HS-27A (cell line): ENCODE data around the gene FAM118B.
A peak's percentile ranks its signal among the peaks of the same experiment; 100 is the strongest.
"Not testable (repeated sequence)": the region's sequence is repeated elsewhere in the genome, so short reads cannot be mapped to it uniquely, and the experiment has no call there.

Experiments
- DNase-seq: peaks from one replicate; pipeline ENCODE4 v3.0.0-alpha.2; 2012; ENCODE audit warnings: low read depth, missing footprints

The FAM118B gene

DNA sequence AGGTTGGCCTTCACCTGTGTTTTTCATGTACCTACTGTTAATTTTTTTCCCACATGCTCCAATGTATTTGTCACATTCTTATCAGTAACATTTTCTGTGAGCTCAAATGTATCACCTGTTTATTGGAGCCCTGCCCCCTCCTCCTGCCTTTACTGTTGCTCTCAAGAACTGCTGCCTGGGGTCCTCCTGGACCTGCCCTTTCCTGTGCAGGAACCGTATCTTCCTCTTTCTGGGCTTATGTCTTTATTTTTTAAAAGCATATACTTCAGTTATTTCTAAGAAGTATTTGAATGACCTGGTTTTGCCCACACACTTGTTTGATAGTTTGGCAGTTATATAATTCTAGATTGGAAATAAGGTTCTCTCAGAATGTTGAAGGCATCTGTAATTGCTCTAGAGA lies 5.9 kb downstream of the FAM118B start:
- DNase-seq, result no peak

DNA sequence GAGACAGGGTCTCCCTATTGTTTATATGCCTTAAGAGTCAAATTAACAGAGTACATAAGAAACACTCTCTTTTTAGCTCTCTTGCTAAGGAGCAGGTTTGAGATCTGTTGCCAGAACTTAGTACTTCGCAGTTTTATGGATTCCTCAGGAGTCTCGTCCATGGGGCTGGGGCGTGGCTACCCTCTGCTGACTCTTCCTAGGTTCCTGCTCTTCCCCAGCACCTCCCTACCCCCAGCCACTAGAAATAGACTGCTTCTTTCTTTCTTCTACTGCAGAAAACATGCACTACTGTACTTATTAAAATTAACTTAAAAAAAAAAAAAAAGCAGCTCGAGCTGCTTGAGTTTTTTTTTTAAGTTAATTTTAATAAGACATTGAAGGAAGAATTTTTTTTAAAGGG lies 8.0 kb downstream of the FAM118B start:
- DNase-seq, result no peak

DNA sequence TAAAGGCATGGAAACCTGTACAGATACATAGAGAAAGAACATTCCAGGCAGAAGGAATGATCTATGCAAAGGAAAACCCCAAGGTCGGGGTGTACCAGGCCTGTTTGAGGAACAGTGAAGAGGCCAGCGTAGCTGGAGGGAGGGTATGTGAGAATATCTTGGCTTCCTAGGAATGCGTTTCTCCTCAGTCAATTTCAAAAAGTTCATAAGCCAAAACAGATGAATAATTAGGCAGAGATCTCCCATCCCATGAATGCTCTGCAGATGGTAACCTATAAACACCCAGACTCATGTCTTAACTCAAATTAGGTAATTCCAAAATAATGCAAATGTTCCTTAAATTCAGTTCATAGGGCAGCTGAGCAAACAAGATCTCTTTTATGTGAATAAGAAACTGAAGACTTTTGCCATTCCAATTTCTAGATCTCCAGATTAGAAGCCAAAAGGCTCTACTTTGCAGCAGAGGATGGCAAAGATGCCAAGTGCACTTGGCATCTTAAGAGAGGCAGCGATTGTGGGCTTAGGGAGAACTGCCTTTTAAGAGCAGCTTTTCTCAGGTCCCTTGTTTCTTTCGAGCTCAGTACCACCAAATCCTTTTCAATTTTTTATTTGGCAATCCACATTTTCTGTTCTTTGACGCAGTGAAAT lies 13.2 kb downstream of the FAM118B start:
- no peak for DNase-seq

DNA sequence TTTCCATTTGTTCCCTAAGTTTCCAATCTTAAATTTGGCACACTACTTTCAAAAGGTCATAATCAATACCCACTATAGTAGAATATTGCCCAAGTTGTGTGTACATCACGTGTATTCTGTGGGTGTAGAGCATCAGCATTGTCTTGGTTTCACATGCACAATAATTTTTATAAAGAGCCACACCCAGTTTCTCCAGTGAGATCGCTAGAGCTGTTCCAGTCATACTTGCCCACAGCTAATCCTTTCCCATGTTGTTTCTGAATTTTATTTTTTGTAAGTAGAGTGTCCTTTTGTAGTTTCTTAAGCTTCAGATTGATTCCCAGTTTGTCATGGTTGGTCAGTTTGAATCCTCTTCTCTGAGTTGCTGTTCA lies 13.7 kb downstream of the FAM118B start:
- DNase-seq, result no peak

DNA sequence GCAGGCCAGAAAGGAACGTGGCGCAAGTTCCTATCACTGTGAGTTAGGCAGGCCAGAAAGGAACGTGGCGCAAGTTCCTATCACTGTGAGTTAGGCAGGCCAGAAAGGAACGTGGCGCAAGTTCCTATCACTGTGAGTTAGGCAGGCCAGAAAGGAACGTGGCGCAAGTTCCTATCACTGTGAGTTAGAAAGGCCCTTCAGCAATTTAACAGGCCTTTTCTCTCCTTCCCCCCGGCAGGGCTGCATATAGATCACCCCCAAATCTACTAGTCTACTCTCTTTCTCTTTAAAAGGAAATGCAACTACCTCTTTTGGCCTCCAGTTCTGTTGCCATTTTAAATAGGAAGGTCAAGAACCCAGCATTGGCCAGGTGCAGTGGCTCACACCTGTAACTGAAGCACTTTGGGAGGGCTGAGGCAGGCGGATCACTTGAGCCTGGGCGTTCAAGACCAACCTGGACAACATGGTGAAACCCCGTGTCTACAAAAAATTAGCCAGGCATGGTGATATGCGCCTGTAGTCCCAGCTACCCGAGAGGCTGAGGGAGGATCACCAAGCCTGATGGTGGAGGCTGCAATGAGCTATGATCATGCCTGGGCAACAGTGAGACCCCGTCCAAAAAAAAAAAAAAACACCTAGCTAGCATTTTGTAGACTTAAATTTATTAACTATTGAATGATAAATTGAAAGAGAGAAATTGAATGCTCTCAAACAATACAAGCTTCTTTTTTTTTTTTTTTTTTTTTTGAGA lies 14.9 kb downstream of the FAM118B start:
- DNase-seq, result no peak

DNA sequence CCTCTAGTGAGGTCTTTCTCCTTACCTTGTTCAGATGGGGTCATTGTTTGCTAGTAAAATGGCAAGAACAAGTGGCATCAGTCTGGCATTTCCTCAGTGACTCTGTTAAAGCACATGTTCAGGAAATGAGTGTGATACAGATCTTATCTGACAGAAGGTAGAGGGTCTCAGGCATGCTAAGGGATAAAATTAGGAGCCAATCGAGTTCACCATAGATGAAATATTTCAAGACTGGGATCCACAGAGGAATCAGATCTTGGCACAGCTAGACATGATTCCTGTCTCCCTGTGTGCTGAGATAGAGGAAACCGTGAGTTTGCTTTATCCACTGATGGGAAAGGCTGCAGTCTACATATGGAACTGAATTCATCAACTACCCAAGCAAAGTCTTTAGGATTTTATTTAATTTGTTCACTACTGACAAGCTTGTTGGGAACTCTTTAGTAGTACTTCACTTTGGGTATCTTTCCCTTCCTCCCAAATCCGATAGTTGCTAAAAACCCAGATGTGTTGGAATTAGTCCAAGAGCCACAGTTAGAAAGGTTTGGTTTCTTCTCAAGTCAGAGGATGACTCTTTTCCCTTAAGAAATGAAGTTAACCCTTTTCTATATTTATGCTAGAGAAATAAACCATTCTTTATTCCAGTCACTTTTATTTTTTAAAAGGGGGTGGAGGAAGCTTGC lies 18.4 kb downstream of the FAM118B start:
- no peak for DNase-seq

DNA sequence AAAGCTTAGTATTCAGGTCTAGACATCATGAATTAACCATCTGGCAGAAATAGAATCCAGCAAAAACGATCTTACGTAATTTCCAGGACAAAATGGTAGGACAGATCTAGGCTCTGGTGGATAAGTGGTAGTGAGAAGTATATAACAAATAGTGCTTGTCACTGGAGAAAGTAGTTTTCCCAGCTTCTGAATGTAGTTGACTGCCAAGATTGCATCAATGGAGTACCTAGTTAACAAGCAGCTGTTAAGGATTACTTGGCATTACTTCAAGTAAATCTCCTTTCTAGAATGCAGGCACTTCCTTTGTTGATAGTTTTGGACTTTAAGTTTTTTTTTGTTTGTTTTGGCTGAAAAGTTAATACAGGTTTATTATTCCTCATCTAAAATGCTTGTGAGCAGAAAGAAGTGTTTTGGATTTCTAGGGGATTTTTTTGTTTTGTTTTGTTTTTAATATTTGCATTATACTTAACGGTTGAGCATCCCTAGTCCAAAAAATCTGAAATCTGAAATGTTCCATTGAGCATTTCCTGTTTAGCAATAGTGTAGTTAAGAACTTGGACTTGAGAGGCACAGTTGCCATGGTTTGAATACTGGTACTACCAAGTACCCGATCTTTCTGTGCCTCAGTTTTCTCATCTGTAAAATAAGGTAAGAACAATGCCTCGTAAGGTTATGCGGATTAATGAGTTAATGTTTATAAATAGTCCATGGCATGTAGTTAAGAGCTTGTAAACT lies 20.3 kb downstream of the FAM118B start:
- DNase-seq, result no peak

DNA sequence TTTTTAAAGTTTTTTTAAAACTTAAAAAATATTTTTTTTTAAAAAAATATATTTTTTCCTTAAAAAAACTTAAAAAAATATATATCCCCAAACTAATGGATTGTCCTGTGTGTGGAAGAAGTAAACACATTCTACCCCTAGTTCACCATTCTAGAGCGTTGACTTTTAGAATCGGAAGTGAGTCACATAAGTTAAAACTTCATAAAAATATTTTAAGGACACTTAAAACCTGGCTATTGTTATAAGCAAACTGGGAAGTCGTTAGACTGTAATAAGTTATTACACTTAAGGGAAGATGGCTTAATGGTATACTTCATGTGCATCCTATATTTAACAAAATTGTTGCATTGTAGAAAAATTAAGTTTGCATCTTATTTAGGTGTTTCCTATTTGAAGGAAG lies 21.1 kb downstream of the FAM118B start:
- DNase-seq, result no peak

DNA sequence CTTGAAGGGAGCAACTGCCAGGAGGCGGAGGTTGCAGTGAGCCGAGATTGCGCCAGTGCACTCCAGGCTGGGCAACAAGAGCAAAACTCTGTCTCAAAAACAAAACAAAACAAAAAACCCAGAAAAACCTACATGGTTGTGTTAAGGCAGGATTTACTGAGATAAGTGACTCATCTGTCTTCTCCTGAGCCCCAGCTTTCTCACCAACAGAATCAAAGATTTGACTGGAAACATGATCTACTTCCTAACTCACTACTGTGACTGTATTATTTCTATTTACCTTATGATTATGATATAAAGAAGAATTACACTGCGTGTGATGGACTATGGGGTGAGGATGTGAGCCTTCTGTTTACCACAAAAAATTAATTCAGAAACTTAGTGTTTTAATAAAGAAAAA lies 21.8 kb downstream of the FAM118B start:
- DNase-seq, result no peak

DNA sequence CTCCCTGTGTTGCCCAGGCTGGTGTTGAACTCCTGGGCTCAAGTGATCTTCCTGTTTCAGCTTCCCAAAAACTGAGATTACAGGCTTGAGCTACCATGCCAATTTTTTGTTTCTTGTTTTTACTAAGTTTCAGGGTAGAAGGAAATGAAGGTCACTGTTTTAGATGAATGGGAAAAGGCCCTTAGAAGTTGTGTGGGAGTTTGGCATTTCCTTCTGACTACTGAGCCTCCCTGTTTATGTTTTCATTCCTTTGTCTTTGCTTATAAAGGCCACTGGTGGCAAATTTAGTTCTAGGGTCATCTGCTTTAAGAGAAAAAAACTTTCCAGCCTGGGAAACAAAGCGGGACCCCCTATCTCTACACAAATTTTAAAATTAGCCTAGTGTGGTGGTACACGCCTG lies 35.1 kb downstream of the FAM118B start:
- no peak for DNase-seq

DNA sequence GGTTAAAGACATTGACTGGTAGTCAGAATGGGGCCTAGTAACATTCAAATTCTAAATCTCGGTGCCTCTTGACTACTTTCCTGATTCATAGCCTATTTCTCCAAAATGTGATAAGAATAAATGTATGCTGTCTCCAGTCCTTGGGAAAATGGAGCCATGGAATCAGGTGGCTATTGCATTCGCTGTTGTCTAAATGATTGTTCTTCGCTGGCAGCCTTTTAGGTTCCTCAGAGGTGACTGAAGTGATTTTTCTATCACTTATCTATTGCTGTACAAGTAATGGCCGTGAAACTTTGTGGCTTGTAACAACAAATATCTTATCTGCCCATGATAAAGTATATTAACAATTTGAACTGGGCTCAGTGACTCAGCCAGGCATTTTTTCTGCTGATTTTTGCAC lies 41.7 kb downstream of the FAM118B start:
- no peak for DNase-seq

DNA sequence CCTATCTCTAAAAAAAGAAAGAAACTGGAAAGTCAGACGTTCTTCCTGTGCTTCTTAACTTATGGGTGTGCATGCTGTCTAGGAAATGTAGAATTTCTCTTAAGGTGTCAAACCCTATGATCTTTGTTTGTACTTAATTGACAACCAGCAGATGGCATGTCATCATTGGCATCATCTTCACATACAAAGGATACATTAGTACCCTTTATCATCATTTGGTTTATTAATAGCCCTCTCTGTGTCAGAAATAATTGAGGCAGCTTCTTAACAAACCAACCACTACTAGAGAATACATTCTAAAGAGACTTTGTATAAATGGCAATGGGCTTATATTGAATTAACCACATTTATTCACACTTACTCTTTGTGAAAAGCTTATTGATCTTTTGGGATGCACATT lies 43.2 kb downstream of the FAM118B start:
- DNase-seq, result no peak

DNA sequence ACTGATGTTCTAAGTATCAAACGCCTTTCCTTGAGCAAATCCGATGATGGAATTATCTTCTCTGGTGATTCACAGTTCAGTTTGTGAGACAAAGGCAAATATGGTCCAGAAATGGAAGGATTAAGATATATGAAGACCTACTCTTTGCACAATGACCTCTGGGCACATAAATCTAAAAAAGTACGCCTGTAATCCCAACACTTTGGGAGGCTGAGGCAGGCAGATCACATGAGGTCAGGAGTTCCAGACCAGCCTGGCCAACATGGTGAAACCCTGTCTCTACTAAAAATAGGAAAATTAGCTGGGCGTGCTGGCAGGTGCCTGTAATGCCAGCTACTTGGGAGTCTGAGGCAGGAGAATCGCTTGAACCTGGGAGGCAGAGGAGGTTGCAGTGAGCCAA lies 43.9 kb downstream of the FAM118B start:
- not testable (repeated sequence) for DNase-seq

DNA sequence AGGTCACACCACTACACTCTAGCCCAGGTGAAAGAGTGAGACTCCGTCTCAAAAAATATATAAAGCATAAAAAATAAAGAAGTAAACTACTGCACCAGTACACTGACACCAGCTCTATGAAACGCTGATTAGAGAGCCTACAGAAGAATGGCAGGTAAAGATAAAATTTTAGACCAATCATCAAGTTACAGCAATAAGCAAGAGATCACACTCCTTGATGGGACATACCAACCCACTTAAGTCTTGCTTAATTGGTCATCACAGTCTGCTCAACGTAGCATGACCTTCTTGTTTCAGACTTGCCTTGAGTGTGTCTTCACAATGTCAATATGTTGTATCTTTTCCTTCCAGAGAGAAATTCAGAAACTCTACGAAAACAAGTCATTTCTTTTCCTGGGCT lies 44.6 kb downstream of the FAM118B start:
- DNase-seq, result no peak

DNA sequence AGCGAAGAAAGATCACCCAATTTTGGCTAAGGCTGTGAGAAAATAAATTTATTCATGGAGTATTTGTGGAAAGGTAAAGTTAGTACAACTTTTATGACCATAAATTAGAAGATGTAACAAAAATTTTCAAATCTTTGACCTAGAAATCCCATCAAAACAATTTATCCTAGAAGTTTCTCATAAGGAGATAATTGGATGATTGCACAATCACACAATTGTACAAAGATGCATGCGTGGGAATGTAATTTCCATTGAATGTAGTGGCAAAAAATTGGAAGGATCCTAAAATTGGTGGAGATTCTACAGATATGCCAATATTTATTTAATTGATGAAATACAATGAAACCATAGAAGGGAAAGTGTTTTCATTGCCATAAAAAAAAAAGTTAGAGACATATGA lies 45.6 kb downstream of the FAM118B start:
- DNase-seq, result no peak

DNA sequence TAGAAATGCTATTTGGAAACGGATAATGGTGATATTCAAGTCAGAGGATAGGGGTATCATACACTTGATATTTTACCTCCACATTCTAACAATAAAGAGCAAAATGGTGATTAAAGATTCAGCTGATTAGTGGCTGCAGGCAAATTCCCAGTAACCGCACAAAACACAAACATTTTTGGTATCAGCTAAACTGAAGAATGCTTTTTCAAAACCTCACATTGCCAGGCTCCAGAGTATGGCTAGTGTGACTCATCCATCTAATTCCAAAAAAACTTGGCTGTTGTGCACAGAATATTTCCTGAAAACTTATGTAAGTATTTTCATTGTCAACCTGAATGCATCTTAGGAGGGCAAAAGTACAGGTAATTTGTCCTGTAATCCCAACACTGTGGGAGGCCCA lies 46.2 kb downstream of the FAM118B start:
- no peak for DNase-seq

DNA sequence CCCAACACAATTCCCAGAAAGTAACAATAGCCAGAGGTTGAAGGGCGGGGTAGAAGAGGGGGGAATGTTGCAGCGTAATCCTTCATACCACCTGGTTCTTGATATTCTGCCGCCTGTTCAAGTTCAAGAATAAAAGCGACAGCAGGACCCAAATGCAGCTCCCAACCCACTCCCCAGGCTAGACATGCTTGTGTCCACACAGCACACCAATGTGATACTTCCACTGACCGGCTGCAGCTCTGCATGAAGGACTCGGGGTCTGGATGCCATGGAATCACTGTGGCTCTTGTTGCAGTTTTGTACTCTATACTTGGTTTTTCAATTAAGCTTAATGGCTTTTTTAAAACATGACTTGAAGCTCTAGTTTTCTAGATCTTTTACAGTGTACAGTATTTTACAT lies 50.6 kb downstream of the FAM118B start:
- no peak for DNase-seq

DNA sequence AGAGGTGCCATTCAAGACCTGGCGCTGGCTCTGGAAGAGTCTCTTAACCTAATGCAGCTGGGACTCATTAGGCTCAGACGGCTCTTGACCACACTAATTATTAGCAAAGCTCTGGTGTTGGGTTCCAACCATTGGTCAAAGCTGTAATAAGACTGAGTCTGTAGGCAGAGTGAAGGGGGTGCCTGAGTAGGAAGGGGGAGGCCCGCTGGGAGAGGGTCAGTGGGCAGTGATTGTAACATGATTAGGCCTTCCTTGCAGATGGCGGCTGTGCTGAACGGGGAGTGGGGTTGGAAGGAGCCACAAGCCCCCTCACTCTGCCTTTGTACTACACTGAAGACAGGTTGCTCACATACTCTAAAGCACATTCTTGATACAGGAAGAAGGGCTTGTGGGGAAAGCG lies 51.9 kb downstream of the FAM118B start:
- no peak for DNase-seq

DNA sequence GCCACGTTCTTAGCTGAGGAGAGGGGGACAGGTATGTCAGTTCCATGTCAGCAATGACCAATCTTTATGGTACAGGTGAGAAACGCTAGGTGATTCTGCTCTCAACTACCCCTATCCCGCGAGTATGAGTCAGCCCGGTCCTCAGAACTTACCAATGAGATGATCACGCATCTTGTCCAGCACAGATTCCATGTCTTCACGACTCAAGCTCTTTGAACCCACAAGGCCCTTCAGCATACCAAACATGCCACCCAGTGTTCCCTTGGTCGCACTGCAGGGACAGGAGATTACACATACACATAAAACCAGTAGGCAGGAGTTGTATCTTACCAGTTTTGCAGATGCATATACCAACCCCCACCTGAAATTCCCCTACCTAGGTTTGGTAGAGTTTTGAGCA lies 54.2 kb downstream of the FAM118B start:
- DNase-seq, result no peak

DNA sequence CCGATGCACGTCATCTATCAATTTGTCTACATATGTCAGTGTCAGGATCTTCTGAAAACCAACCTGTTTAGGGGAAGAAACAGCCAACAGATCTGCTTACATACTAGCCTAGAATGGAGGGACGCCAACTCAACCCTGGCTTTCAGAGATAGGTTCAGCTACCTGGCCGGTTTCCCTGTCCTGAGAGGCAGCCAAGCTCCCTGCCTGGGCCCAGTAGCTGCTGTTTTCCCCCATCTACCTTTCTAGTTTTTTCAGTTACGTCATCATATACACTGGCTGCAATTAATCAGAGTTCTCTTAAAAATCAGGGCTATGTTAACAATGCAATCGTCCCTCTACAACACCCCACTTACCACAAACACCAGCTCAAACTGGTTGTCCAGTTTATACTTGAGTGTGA lies 56.1 kb downstream of the FAM118B start:
- no peak for DNase-seq

DNA sequence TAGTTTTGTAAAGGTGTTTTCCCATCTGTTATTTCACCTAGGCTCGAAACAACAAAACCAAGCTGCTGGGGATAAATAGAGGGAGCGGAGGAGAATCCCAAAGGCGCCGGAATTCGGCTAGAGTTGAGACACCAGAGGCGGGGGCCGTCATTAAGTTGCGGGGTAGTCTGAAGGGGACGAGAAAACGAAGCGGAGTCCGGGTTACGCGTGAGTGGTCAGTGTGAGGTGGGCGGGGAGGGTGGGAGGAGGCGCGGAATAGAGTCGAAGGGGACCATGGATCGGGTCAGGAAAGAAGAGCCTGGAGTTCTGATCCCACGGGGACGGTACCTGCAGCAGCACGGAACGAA lies 56.8 kb downstream of the FAM118B start:
- no peak for DNase-seq

DNA sequence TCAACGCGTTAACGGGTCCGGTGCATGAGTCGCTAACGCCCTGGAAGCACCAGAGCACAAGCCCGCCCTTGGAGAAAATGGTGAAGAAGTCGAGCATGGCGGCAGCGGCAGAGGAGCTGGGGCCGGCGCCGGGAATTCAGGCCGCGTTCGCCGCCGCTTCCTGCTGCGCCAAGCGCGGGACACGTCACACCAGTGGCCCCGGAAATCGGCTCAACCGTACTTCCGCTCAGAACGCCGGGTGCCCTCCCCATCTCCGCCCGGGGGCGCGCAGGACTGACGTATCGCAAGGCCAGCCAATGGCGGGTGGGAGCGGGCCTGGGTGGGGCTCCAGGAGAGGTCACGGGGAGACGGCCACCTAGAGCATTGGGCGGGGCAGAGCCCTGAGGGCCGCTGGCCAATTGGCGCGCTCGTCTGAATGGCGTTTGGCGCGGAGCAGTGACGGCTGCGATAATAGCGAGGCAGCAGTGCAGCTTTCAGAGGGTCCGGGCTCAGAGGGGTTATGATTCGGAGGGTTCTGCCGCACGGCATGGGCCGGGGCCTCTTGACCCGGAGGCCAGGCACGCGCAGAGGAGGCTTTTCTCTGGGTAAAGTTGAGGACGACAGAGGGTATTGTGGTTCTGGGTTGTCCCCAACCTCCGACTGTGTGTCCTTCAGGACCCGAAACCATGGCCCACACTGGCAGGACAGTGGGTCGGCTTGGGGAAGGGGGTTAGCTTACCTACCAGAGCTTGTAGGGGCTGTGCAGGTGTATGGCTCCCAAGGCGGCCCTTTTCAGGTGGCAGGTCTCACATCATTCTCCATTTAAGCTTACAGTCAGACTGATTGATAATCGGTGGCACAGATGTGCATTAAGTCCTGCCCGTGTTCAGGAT lies 57.4 kb downstream of the FAM118B start, which contains the start of the genes FOXRED1 and SRPRA:
Gene FOXRED1 (plus strand): TSS at position 447 of the 872 bp plus-strand sequence. CDS start 53 bp downstream, at position 500.
Gene SRPRA (minus strand): TSS at position 188 of the 872 bp plus-strand sequence. CDS start 91 bp downstream, at position 97.
- peak; percentile 57 for DNase-seq
